Activated CD4-positive, alpha-beta T cell treated with anti-CD3 and anti-CD28 coated beads for 48 hours (primary cell): ENCODE measurements around the gene ASB15.
"Not testable (repeated sequence)": the region's sequence is repeated elsewhere in the genome, so short reads cannot be mapped to it uniquely, and the experiment has no call there.

Experiments used
- DNase-seq: peaks from one replicate; pipeline ENCODE4 v3.0.0-alpha.2; 2020

ASB15 gene

DNA sequence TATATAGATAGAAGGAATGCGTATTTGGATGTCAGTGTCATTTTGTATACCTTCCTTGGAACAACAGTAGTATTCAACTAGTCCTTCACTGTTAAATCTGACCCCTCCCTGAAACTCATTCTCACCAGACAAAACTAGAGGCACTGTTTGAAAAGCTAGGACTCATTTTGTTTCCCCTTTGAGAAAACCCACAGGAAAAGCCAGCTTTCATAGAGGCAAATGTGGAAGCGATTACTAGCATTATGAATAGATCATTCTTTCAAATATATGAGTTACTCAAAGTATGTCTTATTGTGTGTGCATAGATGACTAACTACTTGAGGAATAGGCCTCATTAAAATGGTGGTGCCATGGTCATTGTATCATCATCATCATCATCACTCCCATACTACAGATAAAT, 1.9 kb upstream of the ASB15 start:
- no peak for DNase-seq

DNA sequence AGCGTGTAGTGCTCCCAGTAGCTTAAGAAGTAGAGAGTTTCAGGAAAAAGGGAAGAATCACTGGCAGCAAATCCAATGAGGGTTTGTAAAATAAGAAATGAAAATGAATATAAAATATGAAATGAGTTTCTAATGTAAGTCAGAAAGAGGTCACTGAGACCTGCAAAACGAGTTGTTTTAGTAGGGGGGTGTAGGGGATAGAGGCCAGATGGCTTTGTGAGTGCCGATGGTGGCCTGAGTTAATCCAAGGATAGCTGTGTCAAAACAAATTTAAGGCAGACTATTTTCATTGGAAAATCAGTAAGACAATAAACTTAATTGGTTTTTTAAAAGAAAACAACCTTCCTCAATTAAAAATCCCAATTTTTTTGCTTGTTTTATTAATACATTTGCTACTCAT, 745 bp upstream of the ASB15 start:
- no peak for DNase-seq

- DNase-seq: no peak
Measured at GRCh38 chr7:123602648-123603047, 1.0 kb downstream of the ASB15 start.

GRCh38 chr7:123604739-123605138, 3.1 kb downstream of the ASB15 start:
- no peak for DNase-seq

- DNase-seq: no peak
Measured at GRCh38 chr7:123607423-123607975, 5.9 kb downstream of the ASB15 start.

- no peak for DNase-seq
Measured at GRCh38 chr7:123608991-123609882, 7.6 kb downstream of the ASB15 start.

DNA sequence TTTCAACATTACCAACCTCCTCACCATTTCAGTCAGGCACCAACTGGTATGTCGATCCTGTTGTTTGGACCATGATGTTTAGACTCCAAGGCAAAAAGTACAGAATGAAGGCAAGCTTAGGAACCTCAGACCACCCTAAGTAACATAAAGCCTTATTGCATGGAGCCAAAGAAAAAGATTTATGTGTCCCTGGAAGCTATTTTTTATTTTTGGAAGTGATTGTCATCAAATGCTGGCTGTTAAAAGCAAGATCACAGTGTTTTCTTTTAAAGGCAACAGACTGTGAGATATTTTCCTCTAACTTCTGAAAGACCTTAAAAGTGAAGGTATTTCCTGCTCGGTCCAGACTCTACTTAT, 8.2 kb downstream of the ASB15 start:
- no peak for DNase-seq

- no peak for DNase-seq
Measured at GRCh38 chr7:123612024-123612423, 10.4 kb downstream of the ASB15 start.

DNA sequence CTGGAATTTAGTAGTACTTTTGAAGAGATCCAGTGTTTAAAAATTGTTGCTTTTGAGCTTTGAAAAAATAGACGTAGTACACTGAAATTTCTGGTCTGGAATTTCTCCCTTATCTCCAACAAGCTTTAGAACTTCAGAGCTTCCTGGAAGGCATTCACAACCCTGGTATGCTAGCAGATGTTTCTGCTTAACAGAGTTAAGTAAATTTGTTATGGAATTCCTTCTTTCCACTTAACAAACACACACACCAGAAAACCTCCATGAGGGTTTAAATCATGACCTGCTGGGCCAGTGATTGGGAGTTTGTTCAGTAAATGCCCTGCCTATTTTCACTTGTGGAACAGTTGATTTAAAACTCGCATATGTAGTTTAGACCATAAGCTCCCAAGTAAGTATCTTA, 13.7 kb downstream of the ASB15 start:
- DNase-seq: no peak

GRCh38 chr7:123616223-123616622, 14.6 kb downstream of the ASB15 start:
- DNase-seq: no peak

- no peak for DNase-seq
Measured at GRCh38 chr7:123621707-123622106, 20.1 kb downstream of the ASB15 start.

- DNase-seq: no peak
Measured at GRCh38 chr7:123622660-123623386, 21.2 kb downstream of the ASB15 start.

DNA sequence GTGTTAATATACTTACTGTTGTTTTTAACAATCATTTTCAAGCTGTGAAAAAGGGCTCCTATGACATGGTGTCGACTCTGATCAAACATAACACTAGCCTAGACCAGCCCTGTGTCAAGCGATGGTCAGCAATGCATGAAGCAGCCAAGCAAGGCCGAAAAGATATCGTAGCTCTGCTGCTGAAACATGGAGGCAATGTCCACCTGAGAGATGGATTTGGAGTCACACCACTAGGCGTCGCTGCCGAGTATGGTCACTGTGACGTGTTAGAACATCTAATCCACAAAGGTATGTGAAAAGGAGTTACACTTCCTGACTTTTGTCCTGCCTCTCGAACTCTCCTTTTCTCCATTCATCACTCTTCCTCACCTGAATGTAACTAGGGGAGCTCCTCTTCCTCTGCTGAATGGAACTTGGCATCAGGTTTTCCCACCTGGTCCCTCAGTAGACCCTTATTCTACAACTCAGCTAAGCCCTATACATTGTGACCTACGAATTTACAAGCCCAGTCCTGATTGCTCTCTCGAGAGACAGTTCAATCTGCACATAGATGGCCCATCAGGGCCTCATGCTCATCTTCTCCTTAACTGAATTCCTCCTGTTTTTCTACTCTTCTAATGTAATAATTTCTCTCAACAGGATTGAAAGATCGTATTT, 23.0 kb downstream of the ASB15 start:
- peak; percentile 81 for DNase-seq

GRCh38 chr7:123625254-123625653, 23.6 kb downstream of the ASB15 start:
- no peak for DNase-seq

GRCh38 chr7:123627851-123628250, 26.2 kb downstream of the ASB15 start:
- DNase-seq: no peak

DNA sequence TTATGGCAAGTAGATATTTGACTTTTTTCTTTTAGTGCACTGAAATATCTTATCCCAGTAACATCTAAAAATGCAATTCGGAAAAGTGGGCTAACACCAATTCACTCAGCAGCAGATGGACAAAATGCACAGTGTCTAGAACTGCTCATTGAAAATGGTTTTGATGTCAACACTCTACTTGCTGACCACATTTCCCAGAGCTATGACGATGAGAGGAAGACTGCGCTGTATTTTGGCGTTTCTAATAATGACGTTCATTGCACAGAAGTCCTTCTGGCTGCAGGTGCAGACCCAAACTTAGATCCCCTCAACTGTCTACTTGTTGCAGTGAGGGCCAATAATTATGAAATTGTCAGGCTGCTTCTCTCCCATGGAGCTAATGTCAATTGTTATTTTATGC, 27.2 kb downstream of the ASB15 start:
- no peak for DNase-seq

DNA sequence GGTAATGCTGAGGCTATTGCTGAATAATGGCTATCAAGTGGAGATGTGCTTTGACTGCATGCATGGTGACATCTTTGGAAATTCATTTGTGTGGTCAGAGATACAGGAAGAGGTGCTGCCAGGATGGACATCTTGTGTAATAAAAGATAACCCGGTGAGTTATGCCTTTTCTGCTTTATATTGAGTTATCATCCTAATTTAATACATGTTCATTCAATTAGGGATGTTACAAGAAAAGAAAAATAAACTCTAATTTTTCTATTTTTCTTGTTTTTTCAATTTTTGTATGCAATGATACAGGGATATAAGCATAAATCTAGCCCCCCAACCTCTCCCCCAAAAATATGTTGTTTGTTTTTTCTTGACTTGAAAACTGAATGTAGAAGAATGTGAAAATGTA, 27.7 kb downstream of the ASB15 start:
- DNase-seq: no peak

- DNase-seq: no peak
Measured at GRCh38 chr7:123632808-123633207, 31.2 kb downstream of the ASB15 start.

GRCh38 chr7:123633553-123633952, 31.9 kb downstream of the ASB15 start:
- no peak for DNase-seq

GRCh38 chr7:123634011-123634573, 32.5 kb downstream of the ASB15 start:
- not testable (repeated sequence) for DNase-seq

DNA sequence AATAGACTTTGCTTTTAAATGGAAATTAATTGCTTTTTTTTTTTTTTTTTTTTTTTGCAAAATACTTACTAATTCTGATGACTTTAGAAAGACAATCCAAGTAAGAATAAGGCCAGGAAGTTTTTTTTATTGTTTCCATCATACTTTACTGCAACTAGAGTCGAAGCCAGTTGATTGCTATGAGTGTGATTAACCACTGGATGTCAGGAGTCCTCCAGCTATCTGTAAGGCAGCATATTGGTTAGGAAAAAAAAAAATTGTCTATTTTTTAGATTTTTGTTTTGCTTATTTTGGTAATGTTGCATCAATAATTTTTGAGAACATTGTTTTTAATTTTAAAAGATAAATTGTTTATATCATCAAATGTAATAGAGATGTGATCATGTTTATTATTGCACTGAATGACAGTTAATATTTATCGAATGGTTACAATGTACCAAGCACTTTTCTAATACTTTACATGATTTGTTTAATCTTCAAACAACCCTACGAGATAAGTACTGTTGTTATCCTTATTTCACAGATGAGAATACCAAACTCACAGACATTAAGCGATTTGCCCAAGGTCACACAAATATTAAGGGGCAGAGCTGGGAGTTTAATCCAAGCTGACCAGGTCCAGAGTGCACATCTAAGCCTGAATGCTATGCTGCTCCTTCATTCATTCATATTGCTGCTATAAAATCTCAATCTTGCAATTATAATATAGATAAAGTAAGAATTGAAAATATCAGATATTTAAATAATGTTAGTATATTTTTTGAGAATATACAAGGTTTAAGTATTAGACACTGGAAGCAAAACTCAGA, 34.1 kb downstream of the ASB15 start:
- DNase-seq: no peak

DNA sequence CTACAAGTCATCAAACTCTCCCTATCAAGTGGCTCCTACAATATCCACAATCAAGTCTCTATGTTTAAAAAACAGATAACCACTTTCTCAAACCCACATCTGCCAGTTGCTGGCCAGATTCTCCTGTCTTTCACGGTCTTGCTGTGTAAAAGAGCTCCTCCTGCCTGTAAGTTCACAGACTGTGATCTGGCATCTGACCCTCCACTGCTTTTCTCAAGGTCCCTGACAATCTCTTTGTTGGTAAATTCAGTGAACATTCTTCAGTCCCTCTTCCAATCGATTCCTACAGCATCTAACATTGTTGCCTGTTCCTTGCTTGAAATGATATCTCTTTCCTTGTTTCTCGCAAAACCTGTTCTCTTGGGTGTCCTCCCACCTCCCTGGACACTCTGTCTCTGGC, 35.6 kb downstream of the ASB15 start:
- no peak for DNase-seq
